Vagina (tissue), 2 donors: Measurements from ENCODE around the gene HMCN1. TPM values are rescaled to one million over a fixed set of nuclear protein-coding genes. Genes with fewer than 3 reads are reported as not detected.

Source experiments
- DNase-seq, 2 donors: peaks; one replicate each; pipeline ENCODE4 v3.0.0-alpha.2; 2017; ENCODE audit errors: extremely low spot score in 2 of 2
- H3K27ac ChIP-seq: fragments of 200-600 bp; sonication (generic); one replicate; pipeline ENCODE4 v1.5.1; 2019
- H3K27me3 ChIP-seq: fragments of 200-600 bp; sonication (generic); one replicate; pipeline ENCODE4 v1.5.1; 2019
- H3K36me3 ChIP-seq, 2 donors: fragments of 200-600 bp; sonication (generic); one replicate each; pipeline ENCODE4 v1.5.1; 2017 to 2019
- H3K4me1 ChIP-seq: fragments of 200-600 bp; sonication (generic); one replicate; pipeline ENCODE4 v1.5.1; 2019
- H3K4me3 ChIP-seq, 2 donors: fragments of 200-600 bp; sonication (generic); 1 replicate in 1 of 2; 2 replicates in 1 of 2; pipeline ENCODE4 v1.5.1; 2016 to 2019
- H3K9me3 ChIP-seq: fragments of 200-600 bp; sonication (generic); one replicate; pipeline ENCODE4 v1.5.1; 2019
- POLR2A ChIP-seq, 2 donors: fragments of 450-650 bp; IDR thresholded peaks; one replicate each; pipeline ENCODE4 v1.6.1; 2017; ENCODE audit warnings: antibody characterized with exemption in 2 of 2, mild to moderate bottlenecking in 2 of 2, moderate library complexity in 2 of 2
- POLR2AphosphoS5 ChIP-seq, 2 donors: sonication (generic); formaldehyde crosslinking; IDR thresholded peaks; one replicate each; pipeline ENCODE4 v1.9.0; 2017; ENCODE audit warnings: antibody characterized with exemption in 2 of 2, mild to moderate bottlenecking in 2 of 2, low read depth in 1 of 2; ENCODE audit not compliant: insufficient read depth in 1 of 2
- intact Hi-C: fragments of 100-400 bp; cut with DNase I; formaldehyde crosslinking; loops from one replicate; pipeline ENCODE4 v1.15.1; 2023
- total RNA-seq: library from RNA; depleted of rRNA; stranded (reverse); fragments of >200 nt; gene quantifications from one replicate; pipeline ENCODE4 v1.2.3, GENCODE V29; 2016
- TF ChIP-seq, protein P1 (sequence below), 3 experiments: fragments of 450-650 bp in 2 of 3; fragments of 200-600 bp in 1 of 3; sonication (generic) in 1 of 3; IDR thresholded peaks; one replicate each; pipeline ENCODE4 v1.5.1; 2017 to 2019; ENCODE audit warnings: antibody characterized with exemption in 3 of 3, mild to moderate bottlenecking in 2 of 3, moderate library complexity in 2 of 3

HMCN1 gene
- total RNA-seq, 1 donor from 2014 or later, result 10.6 TPM

DNA sequence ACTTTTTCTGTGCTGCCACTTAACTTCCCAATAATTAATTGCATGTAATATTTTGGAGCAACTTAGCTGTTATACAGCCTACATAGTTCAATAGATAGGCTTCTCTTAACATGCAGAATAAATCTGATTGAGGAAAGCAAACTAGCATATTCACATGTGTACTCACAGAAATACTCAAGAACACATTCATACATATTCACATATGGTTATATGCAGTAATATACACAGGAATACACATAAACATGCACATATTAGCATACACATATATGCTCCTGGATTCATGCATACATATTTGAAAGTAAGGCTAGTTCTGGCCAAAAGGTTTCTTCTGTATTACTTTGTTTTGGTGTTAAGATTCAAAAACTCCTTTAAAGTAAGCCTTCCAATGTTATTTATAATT, 73.1 kb downstream of the HMCN1 start:
- intact Hi-C loops, result no loop called here
- H3K27ac ChIP-seq, result no peak overlapping the region
- DNase-seq, result no peak
- no peaks in the 10 kb centered on the region for H3K27me3 ChIP-seq
- H3K4me3 ChIP-seq, result no peak overlapping the region
- TF ChIP-seq, protein P1, sequence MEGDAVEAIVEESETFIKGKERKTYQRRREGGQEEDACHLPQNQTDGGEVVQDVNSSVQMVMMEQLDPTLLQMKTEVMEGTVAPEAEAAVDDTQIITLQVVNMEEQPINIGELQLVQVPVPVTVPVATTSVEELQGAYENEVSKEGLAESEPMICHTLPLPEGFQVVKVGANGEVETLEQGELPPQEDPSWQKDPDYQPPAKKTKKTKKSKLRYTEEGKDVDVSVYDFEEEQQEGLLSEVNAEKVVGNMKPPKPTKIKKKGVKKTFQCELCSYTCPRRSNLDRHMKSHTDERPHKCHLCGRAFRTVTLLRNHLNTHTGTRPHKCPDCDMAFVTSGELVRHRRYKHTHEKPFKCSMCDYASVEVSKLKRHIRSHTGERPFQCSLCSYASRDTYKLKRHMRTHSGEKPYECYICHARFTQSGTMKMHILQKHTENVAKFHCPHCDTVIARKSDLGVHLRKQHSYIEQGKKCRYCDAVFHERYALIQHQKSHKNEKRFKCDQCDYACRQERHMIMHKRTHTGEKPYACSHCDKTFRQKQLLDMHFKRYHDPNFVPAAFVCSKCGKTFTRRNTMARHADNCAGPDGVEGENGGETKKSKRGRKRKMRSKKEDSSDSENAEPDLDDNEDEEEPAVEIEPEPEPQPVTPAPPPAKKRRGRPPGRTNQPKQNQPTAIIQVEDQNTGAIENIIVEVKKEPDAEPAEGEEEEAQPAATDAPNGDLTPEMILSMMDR (IDR thresholded peaks at IDR 0.05), result no peak
- TF ChIP-seq POLR2A (IDR thresholded peaks at IDR 0.05) (no peak), POLR2AphosphoS5 (IDR thresholded peaks at IDR 0.05; ENCODE audit: insufficient read depth in 1 of 2, low read depth in 1 of 2) (no peak)
- no peaks in the 10 kb centered on the region for H3K4me1 ChIP-seq
- no peaks in the 10 kb centered on the region for H3K36me3 ChIP-seq
- no peaks in the 10 kb centered on the region for H3K9me3 ChIP-seq

DNA sequence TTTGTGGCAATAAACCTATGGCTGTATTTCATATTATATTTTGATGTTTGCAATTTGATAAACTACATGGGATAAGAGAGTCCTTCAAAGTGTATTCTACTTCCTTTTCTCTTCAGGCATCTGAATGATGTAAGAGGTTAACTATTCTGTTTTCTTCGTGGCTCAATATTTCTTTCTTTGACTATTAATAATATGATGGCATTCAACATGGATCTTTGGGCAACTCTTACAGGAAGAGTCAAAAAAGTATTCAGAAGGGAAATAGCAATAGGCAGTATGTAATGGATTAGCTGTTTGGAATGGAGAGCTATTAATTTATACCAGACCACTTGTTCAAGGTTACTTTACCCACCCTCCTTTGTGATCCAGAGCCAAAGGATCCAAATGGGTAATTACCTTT, 74.4 kb downstream of the HMCN1 start:
- no peak overlapping the region for H3K4me3 ChIP-seq
- H3K4me1 ChIP-seq, result no peaks in the 10 kb centered on the region
- no peak for DNase-seq
- TF ChIP-seq, protein P1 (IDR thresholded peaks at IDR 0.05), result no peak
- no peak for TF ChIP-seq POLR2A (IDR thresholded peaks at IDR 0.05)
- TF ChIP-seq POLR2AphosphoS5 (IDR thresholded peaks at IDR 0.05; ENCODE audit: insufficient read depth in 1 of 2, low read depth in 1 of 2), result no peak
- intact Hi-C loops, result no loop called here
- H3K9me3 ChIP-seq, result no peaks in the 10 kb centered on the region
- H3K36me3 ChIP-seq, result no peaks in the 10 kb centered on the region
- H3K27ac ChIP-seq, result no peak overlapping the region
- no peaks in the 10 kb centered on the region for H3K27me3 ChIP-seq

DNA sequence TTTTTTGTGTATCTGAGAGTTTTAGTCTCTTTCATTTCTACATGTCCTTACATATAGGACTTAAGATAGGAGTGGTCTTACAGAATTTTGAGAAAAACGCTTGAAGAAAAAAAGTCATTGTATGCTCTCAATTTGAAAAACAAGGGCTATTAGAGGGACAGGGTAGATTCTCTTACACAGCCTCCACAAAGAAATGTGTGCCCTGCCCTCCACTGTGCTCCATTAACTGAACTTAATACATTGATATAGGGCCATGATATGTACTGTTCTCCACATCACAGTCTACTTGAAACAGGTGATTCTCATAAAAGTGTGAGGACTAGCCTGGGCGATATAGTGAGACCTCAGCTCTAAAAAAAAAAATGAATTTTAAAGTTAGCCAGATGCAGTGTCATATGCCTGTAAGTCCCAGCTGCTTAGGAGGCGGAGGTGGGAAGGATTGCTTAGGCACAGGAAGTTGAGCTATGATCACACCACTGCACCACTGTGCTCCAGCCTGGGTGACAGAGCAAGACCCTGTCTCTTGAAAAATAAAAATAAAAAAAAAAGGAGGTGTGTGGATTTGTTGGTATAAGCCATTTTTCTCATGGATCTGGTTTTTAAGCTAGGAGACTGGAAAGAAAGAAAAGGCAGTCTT, 77.0 kb downstream of the HMCN1 start:
- no peaks in the 10 kb centered on the region for H3K36me3 ChIP-seq
- no peaks in the 10 kb centered on the region for H3K9me3 ChIP-seq
- intact Hi-C loops, result no loop called here
- no peak overlapping the region for H3K4me3 ChIP-seq
- H3K27me3 ChIP-seq, result no peaks in the 10 kb centered on the region
- no peaks in the 10 kb centered on the region for H3K4me1 ChIP-seq
- DNase-seq, result no peak
- TF ChIP-seq, protein P1 (IDR thresholded peaks at IDR 0.05), result no peak
- TF ChIP-seq POLR2A (IDR thresholded peaks at IDR 0.05) (no peak), POLR2AphosphoS5 (IDR thresholded peaks at IDR 0.05; ENCODE audit: insufficient read depth in 1 of 2, low read depth in 1 of 2) (no peak)
- no peak overlapping the region for H3K27ac ChIP-seq

DNA sequence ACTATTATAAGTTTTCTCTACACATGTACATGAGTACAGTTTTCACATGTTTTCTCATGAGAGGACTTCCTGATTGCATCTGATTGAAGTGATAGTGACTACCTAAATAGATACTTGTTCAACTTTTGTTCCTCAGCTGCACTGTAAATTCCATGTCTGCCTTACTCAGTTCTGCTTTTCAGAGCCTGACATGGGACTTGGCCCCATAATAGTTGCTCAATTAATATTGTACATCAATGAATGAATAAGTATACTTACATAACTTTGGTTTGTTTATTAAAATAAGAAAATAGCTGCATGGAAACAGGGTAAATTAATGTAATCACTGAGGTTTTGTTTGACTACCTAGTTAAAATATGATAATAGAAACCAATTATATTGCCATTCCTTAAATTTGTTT, 78.7 kb downstream of the HMCN1 start:
- H3K27ac ChIP-seq, result no peak overlapping the region
- H3K9me3 ChIP-seq, result no peaks in the 10 kb centered on the region
- H3K36me3 ChIP-seq, result no peaks in the 10 kb centered on the region
- no peak overlapping the region for H3K4me3 ChIP-seq
- H3K4me1 ChIP-seq, result no peaks in the 10 kb centered on the region
- intact Hi-C loops, result no loop called here
- TF ChIP-seq POLR2AphosphoS5 (IDR thresholded peaks at IDR 0.05; ENCODE audit: insufficient read depth in 1 of 2, low read depth in 1 of 2) (no peak), POLR2A (IDR thresholded peaks at IDR 0.05) (no peak)
- no peak for DNase-seq
- no peaks in the 10 kb centered on the region for H3K27me3 ChIP-seq

DNA sequence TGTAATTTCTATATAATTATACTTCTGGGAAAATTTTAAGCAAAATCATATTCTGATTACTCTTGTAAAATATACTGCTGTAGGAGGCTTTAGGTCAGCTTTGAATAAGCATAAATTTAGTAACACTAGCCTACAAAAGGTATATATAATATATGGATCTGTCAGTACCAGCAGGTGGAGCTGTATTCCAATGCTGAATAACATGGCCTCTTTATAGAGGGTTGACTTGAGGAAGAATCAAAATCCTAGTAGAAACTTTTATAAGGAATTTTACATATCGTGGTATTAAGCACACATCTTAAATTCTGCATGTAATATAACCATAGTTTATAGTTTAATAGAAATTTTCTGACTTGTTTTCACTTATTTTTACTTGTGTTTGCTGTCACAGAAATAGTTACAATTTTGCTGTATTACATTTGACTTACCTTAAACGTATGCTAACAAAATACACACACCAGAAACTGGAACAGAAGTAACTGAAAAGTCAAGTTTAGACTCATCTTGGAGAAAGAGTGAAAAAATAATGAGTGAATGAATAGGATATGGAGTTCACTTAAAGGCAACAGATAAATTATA, 79.3 kb downstream of the HMCN1 start:
- Histone ChIP-seq H3K4me1 (no peaks in the 10 kb centered on the region), H3K27ac (no peak overlapping the region), H3K4me3 (no peak overlapping the region), H3K9me3 (no peaks in the 10 kb centered on the region), H3K36me3 (no peaks in the 10 kb centered on the region), H3K27me3 (no peaks in the 10 kb centered on the region)
- no peak for DNase-seq
- no peak for TF ChIP-seq POLR2AphosphoS5 (IDR thresholded peaks at IDR 0.05; ENCODE audit: insufficient read depth in 1 of 2, low read depth in 1 of 2)
- TF ChIP-seq, protein P1 (IDR thresholded peaks at IDR 0.05), result peak in 2 of 3 experiments; percentile 28 to 35
- intact Hi-C loops, result no loop called here
